ENCODE results near the gene LASP1NB.

- TF ChIP-seq CTCF (conservative IDR thresholded peaks at IDR 0.05) (no peak), ZFX (IDR thresholded peaks at IDR 0.05) (no peak)
Measured at GRCh38 chr17:38918916-38919315, 6.5 kb upstream of the LASP1NB start.
